H7 (cell line): Measurements from ENCODE around the gene SBNO2. TPM values are rescaled to one million over a fixed set of nuclear protein-coding genes. Genes with fewer than 3 reads are reported as not detected.
"Not testable (repeated sequence)": the region's sequence is repeated elsewhere in the genome, so short reads cannot be mapped to it uniquely, and the experiment has no call there.

Experiments
- DNase-seq: peaks from one replicate; pipeline ENCODE4 v3.0.0; 2012
- H3K27me3 ChIP-seq: 2 replicates; pipeline ENCODE4 v1.6.0; 2011; ENCODE audit warnings: mild to moderate bottlenecking, low read length; ENCODE audit not compliant: control insufficient read depth, insufficient read depth
- H3K36me3 ChIP-seq: replicated peaks from 2 replicates; pipeline ENCODE4 v1.5.1; 2011; ENCODE audit warnings: low read length; ENCODE audit not compliant: control insufficient read depth, insufficient read depth
- H3K4me3 ChIP-seq: 2 replicates; pipeline ENCODE4 v1.5.1; 2011; ENCODE audit warnings: low read depth, mild to moderate bottlenecking, control low read depth, low read length, moderate library complexity; ENCODE audit not compliant: insufficient read depth
- total RNA-seq: library from RNA; depleted of rRNA; stranded (reverse); fragments of >200 nt; shearing (Covaris generic); gene quantifications from 2 replicates; pipeline ENCODE4 v1.2.3, GENCODE V29; 2014

Gene SBNO2
- total RNA-seq, 1 experiment from 2014 or later, result 31.4 TPM

DNA sequence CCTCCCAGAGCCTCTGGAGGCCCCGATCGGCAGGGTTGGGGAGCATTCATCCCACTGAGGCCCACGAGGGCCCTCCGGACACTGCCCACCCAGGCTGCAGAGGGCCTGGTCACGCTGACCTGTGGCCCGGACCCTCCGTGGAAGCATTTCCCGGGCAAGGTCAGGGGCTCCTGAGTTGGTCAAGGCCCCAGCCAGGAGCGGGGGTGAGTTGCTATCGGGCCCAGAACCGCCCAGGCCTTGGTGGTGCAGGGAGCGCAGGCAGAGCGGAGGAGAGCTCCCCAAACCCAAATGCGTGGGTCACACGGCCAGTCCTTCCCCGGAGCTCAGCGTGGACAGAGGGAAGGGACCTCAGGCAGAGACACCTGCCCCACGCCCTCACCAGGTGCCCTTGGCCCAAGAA is 44.5 kb downstream of the SBNO2 start:
- Histone ChIP-seq H3K36me3 (no peaks in the 10 kb centered on the region; the same call in 1 of the 2 replicates), H3K4me3 (no peak overlapping the region), H3K27me3 (no peaks in the 10 kb centered on the region)
- no peak for DNase-seq

DNA sequence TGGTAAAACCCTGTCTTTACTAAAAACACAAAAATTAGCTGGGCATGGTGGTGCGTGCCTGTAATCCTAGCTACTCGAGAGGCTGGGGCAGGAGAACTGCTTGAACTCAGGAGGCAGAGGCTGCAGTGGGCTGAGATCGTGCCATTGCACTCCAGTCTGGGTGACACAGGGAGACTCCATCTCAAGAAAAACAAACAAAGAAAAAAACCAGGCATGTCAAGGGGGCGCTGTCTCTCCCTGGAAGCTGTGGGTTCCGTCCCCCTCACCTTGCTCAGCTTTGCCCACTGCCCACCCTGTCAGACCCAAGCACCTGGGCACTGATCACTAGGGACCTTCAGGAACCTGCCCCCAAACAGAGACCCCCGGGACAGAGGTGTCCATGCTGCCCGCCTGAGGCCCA is 45.0 kb downstream of the SBNO2 start:
- H3K27me3 ChIP-seq, H3K36me3 ChIP-seq, H3K4me3 ChIP-seq: not testable (repeated sequence)

DNA sequence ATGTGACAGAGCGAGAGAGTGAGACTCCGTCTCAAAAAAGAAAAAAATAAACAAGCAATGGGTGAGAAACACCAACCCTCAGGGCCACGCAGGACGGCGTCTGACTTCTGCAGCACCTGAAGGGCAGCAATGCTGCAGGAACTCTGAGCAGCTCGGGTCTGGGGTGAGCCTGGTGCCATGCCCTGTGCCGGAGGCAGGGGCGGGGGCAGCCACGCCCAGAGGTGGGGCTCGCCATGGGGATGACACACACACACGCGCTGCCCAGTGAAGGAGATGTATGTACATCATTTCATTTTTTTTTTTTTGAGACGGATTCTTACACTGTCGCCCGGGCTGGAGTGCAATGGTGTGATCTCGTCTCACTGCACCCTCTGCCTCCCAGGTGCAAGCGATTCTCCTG is 46.0 kb downstream of the SBNO2 start:
- H3K4me3 ChIP-seq, result no peak overlapping the region
- DNase-seq, result no peak
- H3K36me3 ChIP-seq, result no peaks in the 10 kb centered on the region; the same call in 1 of the 2 replicates
- no peaks in the 10 kb centered on the region for H3K27me3 ChIP-seq

More for the DNA sequence above, 45.0 kb downstream of the SBNO2 start:
- DNase-seq, result not testable (repeated sequence)

DNA sequence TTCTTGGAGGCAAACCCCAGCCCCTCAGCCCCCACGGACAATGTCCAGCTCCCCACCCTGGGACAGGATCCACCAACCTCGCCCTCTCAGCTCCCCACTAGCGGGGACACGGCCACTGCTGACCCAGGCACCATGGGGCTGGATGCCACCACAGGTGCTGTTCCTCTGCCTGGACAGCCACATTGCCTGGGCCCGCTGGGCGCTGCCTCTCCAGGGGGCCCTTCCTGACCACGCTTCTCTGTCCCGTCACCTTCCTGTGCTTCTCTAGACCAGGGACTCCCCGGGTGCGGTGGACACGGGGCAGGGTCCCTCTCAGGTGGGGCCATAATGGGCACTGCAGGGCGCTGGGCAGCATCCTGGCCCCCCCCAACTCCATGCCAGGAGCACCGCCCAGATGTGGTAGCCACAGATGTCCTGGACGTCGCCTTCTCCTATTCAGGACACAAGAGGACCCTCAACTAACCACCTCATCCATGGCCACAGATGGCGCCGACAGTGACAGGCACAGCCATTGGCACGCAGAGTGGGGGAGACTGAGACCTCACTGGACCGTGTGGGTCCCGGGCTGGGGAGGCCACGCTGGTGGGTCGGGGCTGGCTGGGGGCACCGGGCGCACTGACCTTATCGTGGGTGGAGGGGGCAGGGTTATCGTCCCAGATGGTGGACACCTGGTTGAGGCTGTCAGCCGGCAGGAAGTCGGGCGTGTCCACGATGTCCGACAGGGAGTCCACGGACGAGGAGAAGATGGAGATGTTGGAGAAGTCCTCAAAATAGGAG is 46.9 kb downstream of the SBNO2 start:
- Histone ChIP-seq H3K4me3 (no peak overlapping the region), H3K27me3 (no peaks in the 10 kb centered on the region), H3K36me3 (peaks cover under 1% of the 10 kb centered on the region; the same call in 1 of the 2 replicates)
- DNase-seq, result no peak

DNA sequence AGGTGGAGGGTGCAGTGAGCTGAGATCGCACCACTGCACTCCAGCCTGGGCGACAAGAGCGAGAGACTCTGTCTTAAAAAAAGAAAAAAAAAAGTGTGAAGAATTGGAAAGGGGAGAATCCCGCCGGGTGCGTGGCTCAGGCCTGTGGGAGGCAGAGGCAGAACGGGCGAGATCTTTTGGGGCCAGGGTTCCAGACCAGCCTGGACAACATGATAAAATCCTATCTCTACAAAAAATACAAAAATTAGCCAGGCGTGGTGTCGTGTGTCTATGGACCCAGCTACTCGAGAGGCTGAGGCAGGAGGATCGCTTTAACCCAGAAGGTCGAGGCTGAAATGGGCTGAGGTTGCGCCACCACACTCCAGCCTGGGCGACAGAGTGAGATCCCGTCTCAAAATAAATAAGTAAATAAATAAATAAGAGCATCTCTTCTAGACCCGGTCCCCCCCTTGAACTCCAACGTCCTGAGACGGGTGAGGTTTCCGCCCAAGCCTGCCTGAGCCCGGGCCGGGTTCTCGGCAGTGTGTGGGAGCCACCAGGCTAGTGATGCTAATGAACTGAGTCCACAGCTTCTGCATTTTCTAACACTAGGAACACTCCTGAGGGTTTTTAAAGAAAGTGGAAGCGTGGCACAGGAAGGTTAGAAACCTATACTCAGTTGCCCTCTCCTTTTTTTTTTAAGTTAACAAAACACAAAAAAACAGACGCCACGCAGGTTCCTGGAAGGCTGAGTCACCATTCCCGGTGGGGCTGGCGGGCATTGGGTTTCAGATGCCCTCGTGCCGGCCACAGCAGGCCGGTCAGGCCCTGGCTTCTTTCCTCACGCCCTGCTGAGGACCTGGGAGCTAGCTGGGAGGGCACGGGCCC is 48.2 kb downstream of the SBNO2 start:
- H3K27me3 ChIP-seq, result no peaks in the 10 kb centered on the region
- DNase-seq, result no peak
- peaks cover 6% of the 10 kb centered on the region for H3K36me3 ChIP-seq
- H3K4me3 ChIP-seq, result no peak overlapping the region

DNA sequence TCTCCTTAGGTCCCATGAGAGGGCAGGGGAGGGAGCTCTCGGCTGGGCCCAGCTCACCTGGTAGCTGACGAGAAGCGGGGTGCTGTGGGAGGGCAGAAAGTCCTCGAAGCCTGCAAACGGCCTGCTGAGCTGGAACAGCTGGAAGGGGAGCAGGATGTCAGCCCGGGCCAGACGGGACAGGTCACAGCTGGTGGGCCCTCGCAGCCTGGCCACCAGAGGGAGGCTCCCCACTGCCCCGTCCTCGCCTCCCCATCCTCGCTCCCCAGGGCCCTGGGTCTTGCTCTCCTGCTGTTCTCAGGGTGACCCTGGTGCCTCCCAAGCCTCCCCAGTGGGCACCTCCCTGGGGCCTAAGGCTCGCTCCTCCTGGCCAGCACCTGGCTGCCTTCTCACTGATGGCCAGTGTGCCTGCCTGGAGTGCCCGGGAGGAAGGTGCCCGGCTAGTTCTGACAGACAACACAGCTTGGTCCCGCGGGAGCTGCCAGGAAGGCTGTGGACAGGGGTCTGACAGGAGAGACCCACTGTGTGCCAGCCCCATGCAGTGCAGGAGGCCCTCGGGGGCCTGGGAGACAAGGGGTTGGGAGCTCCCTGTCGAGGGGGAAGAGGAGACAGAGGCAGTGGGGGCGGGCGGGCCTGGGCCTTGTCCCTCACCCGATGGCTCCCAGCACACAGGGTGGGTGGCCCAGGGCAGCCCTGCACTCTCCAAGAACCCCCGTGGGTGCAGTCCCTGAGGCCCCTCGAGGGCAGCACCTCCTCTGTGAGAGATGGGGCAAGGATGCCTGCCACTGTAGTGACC is 50.0 kb downstream of the SBNO2 start:
- Histone ChIP-seq H3K36me3 (peaks cover 6% of the 10 kb centered on the region), H3K4me3 (no peak overlapping the region), H3K27me3 (no peaks in the 10 kb centered on the region)
- no peak for DNase-seq

DNA sequence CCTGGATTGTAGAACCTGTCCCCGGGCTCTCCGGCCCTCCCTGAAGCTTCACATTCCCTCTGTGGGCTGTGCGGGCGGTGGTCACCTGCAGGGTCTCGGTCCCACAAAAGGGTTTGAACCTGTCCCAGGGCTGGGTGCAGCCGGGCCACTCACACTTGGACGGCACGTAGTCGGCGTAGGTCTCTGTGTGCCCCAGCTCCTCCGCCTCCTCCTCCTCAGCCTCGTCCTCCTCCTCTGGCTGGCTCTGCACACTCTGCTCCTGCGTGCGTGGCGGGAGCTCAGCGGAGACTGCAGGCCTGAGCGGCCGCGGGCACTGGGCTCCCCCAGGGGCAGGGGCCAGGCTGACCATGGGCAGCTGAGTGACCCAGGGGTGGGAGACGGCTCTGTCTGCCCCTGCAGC is 50.7 kb downstream of the SBNO2 start:
- Histone ChIP-seq H3K36me3 (peaks cover 6% of the 10 kb centered on the region), H3K27me3 (no peaks in the 10 kb centered on the region), H3K4me3 (no peak overlapping the region)
- DNase-seq, result no peak

DNA sequence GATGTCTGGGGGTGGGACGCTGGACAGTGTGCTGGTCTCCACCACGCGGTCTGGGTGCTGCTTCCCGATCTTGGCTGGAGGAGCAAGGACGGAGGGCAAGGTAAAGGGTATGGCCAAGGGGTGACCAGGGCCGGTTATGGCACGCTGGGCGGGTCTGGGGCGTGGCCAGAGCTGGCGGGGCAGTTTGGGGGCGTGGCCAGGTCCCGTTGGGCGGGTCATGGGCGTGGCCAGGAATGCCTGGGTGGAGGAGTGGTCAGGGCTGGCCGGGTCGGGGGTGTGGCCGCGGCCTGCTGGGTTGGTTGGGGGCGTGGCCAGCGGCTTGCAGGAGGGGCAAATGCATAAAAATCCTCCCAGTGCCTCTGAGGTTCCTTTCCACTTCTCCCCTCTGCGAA is 51.1 kb downstream of the SBNO2 start:
- no peak overlapping the region for H3K4me3 ChIP-seq
- no peaks in the 10 kb centered on the region for H3K27me3 ChIP-seq
- peaks cover 6% of the 10 kb centered on the region for H3K36me3 ChIP-seq
- DNase-seq, result peak; percentile 100

DNA sequence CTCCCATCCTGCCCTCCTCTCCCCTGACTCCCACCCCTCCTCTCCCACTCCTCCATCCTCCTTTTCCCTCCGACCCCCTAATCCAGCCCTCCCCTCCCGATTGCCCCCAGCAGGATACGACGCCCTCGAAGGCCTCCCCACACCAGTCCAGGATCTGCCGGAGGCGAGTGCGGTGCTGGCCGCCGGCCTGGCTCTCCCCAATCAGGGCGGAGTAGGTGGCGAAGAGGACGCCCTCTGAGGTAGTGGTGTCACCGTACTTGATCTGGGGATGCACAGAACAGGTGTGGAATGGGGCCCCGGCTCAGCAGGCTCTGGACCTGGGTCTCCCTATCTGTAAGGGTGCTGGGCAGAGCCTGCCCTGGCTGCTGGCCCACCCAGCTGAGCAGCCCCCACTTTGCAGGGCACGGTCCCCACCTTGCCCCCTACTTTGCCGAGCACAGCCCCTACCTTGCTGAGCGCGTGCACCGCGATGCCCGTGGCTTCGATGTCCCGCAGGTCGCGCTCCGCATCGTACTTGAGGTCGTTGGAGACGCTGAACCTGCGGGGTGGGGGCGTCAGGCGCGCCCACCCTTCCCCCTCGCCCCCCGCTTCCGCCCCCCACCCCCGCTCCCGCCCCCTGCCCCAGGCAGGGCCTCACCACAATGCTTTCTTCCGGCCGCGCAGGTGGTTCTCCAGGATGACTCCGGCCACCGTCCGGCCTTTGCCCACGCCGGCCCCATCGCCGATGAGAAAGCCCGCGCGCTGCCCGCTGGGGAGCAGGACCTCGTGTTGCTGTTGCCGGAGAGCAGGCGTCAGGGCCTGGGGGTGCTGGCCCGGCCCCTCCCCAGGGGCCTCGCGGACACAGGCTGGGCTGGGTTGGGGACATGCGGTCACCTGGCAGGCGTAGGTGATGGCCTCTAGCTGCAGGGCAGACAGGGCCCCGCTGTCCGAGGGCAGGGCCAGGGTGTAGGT is 51.8 kb downstream of the SBNO2 start:
- Histone ChIP-seq H3K36me3 (peaks cover 6% of the 10 kb centered on the region), H3K4me3 (no peak overlapping the region), H3K27me3 (no peaks in the 10 kb centered on the region)
- no peak for DNase-seq

DNA sequence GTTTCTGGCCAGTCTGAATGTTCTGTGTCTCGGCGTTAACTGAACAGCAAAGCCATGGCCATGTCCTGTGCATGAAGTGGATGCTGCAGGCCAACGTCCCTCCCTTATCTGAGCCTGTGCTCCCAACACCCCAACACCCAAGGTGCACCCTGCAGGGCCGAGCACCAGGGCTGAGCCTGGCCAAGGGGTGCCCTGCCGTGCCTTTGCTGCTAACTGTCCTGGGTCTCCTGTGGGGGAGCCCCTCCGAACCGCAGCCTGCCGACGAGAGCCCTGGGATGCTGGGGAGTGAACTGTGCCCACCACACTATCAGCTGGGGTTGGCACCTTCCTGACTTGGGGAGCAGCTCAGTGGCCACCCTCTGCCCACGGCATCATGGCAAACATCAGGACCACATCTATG is 52.7 kb downstream of the SBNO2 start:
- H3K4me3 ChIP-seq, result no peak overlapping the region
- DNase-seq, result no peak
- H3K36me3 ChIP-seq, result peaks cover 6% of the 10 kb centered on the region
- H3K27me3 ChIP-seq, result no peaks in the 10 kb centered on the region

DNA sequence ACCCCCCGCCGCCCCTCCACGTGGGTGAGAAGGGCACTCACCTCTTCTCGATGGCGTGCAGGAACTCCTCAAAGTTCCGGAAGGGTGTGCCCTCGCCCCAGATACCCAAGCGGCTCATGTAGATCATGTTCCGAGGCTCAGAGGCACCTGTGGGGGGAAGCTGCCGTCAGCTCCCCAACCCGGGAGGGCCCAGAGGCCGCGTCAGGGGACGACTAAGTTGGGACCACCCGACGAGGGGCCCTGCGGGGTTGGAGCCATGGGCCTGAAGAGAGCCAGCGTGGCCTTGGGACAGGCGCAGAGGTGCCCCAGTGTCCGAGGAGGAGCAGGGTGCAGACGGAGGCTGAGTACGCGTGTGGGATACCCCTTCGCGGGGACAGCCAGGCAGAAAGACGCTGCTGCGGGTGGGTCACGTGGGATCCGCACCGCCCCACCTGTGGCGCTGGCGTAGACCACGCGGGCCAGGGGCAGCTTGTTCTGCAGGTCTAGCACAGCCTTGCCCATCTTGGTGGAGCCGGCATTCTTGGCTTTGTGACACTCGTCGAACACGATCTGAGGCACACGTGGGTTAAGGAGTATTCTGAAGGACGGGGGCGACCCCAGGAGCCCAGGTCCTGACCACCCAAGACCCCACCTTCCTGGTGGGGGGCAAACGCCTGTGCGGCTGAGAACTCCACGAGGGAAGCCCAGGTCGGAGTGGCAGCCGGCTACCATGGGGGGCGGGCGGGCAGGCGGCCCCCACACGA is 54.4 kb downstream of the SBNO2 start:
- DNase-seq, result no peak
- Histone ChIP-seq H3K27me3 (no peaks in the 10 kb centered on the region), H3K4me3 (no peak overlapping the region), H3K36me3 (peaks cover 6% of the 10 kb centered on the region)

DNA sequence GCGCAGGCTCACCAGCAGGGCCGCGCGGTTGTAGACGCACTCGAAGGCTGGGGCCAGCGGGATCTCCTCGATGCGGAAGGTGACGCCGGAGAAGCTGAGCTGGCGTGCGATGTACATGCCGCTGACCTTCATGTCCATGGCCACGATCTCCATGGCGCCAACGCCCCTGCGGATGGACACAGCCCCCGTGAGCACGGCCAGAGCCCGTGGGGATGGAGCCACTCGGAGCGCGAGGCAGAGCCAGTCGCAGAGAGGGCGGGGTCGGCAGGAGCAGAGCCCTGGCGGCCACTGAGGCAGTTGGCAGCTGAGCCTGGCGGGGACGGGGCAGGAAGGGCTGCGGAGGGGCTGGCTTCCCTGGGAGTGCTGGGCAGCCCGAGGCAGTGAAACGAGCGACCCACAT is 55.1 kb downstream of the SBNO2 start:
- Histone ChIP-seq H3K27me3 (no peaks in the 10 kb centered on the region), H3K4me3 (no peak overlapping the region), H3K36me3 (peaks cover 6% of the 10 kb centered on the region)
- no peak for DNase-seq

DNA sequence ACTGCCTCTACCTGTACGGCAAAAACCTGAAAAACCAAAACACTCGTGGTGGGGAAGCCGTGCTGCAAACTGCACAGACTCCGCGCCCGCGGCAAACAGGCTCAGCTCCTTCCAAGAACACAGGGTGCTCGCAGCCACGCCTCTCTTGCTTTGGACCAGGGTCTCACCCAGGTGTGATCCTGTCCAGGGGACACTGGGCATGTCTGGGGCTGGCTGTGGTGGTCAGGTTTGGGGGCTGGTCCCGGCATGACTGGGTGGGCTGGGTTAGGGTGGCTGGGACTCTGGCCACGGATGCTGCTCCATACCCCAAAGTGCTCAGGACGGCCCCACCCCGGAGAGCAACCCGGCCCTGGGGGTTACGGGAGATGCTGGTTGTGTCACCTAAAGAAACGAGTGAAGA is 56.4 kb downstream of the SBNO2 start:
- Histone ChIP-seq H3K4me3 (no peak overlapping the region), H3K36me3 (peaks cover 6% of the 10 kb centered on the region), H3K27me3 (no peaks in the 10 kb centered on the region)
- DNase-seq, result no peak
